ENCODE results near the gene ZNF708.

DNA sequence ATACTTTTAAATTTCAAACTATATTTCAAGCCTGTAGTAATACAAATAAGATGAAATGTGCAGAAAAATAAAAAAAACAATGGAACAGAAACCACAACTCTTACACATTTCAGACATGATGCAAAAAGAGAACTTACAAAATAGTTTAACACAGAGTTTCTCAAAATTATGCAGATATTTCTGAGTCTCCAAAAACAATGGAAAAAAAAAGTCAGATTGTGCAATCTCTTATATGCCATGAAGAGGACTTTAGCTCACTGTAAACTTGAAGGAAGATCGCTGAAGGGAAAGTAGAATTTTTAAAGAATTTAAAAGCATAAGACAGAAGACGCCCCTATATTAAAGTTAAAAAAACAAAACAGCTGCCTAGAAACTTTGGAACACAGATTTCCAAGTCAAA, 20.4 kb downstream of the ZNF708 start:
- TF ChIP-seq, protein P1, sequence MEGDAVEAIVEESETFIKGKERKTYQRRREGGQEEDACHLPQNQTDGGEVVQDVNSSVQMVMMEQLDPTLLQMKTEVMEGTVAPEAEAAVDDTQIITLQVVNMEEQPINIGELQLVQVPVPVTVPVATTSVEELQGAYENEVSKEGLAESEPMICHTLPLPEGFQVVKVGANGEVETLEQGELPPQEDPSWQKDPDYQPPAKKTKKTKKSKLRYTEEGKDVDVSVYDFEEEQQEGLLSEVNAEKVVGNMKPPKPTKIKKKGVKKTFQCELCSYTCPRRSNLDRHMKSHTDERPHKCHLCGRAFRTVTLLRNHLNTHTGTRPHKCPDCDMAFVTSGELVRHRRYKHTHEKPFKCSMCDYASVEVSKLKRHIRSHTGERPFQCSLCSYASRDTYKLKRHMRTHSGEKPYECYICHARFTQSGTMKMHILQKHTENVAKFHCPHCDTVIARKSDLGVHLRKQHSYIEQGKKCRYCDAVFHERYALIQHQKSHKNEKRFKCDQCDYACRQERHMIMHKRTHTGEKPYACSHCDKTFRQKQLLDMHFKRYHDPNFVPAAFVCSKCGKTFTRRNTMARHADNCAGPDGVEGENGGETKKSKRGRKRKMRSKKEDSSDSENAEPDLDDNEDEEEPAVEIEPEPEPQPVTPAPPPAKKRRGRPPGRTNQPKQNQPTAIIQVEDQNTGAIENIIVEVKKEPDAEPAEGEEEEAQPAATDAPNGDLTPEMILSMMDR (IDR thresholded peaks at IDR 0.05) = no peak
- TF ChIP-seq POLR2A (IDR thresholded peaks at IDR 0.05; ENCODE audit: low read depth) = no peak

Measured in esophagus muscularis mucosa (tissue), 3 donors.